Neural cell (in vitro differentiated cells): ENCODE data around the gene POM121L12. TPM values are rescaled to one million over a fixed set of nuclear protein-coding genes. Genes with fewer than 3 reads are reported as not detected.

Experiments used
- H2AFZ ChIP-seq: fragments of 200-600, 300-800 bp; sonication (generic), shearing (Covaris generic); 2 replicates; pipeline ENCODE4 v1.6.0; 2014; ENCODE audit warnings: low read depth, mild to moderate bottlenecking, antibody characterized with exemption, low read length, moderate library complexity
- H3F3A ChIP-seq: fragments of 200-600 bp; shearing (Covaris generic); 2 replicates; pipeline ENCODE4 v1.6.1; 2016; ENCODE audit warnings: mild to moderate bottlenecking, moderate library complexity, mixed read lengths, antibody characterized with exemption, low read length; ENCODE audit not compliant: insufficient read depth, poor library complexity, severe bottlenecking
- H3K27ac ChIP-seq: fragments of 200-600, 300-800 bp; sonication (generic), shearing (Covaris generic); 2 replicates; pipeline ENCODE4 v1.5.1; 2014; ENCODE audit warnings: mild to moderate bottlenecking, low read length, moderate library complexity
- H3K27me3 ChIP-seq: fragments of 300-800, 200-600 bp; sonication (generic), shearing (Covaris generic); 2 replicates; pipeline ENCODE4 v1.6.0; 2014; ENCODE audit warnings: mild to moderate bottlenecking, low read depth, low read length, moderate library complexity; ENCODE audit not compliant: insufficient read depth
- H3K36me3 ChIP-seq: fragments of 300-800, 200-600 bp; sonication (generic), shearing (Covaris generic); 2 replicates; pipeline ENCODE4 v1.5.1; 2014; ENCODE audit warnings: mild to moderate bottlenecking, antibody characterized with exemption, low read length, moderate library complexity; ENCODE audit not compliant: insufficient read depth
- H3K4me2 ChIP-seq: fragments of 300-800, 200-600 bp; sonication (generic), shearing (Covaris generic); 2 replicates; pipeline ENCODE4 v1.6.0; 2014; ENCODE audit warnings: mild to moderate bottlenecking, low read length
- H3K4me3 ChIP-seq: fragments of 300-800, 200-600 bp; sonication (generic), shearing (Covaris generic); 2 replicates; pipeline ENCODE4 v1.5.1; 2014; ENCODE audit warnings: mild to moderate bottlenecking, low read length, moderate library complexity
- H3K79me2 ChIP-seq: fragments of 200-600 bp; shearing (Covaris generic); replicated peaks from 2 replicates; pipeline ENCODE4 v1.6.0; 2014; ENCODE audit warnings: mild to moderate bottlenecking, low read length, moderate library complexity; ENCODE audit not compliant: insufficient read depth
- H3K9ac ChIP-seq: fragments of 300-800, 200-600 bp; sonication (generic), shearing (Covaris generic); 2 replicates; pipeline ENCODE4 v1.6.1; 2016; ENCODE audit warnings: mild to moderate bottlenecking, low read length, mixed read lengths
- H3K9me2 ChIP-seq: fragments of 200-600 bp; shearing (Covaris generic); 2 replicates; pipeline ENCODE4 v1.6.1; 2016; ENCODE audit warnings: mild to moderate bottlenecking, low read length, mixed read lengths; ENCODE audit not compliant: insufficient read depth
- H3K9me3 ChIP-seq: fragments of 200-600, 300-800 bp; sonication (generic), shearing (Covaris generic); 2 replicates; pipeline ENCODE4 v1.6.1; 2016; ENCODE audit warnings: mild to moderate bottlenecking, mixed run types, low read length, moderate library complexity, mixed read lengths
- H4K20me1 ChIP-seq: fragments of 200-600 bp; shearing (Covaris generic); 2 replicates; pipeline ENCODE4 v1.6.1; 2016; ENCODE audit warnings: mild to moderate bottlenecking, mixed run types; ENCODE audit not compliant: insufficient read depth
- EZH2 ChIP-seq: fragments of 200-600, 300-800 bp; shearing (Covaris generic), sonication (generic); IDR thresholded peaks from 2 replicates; pipeline ENCODE4 v1.6.1; 2014; ENCODE audit warnings: antibody characterized with exemption, low read length, borderline replicate concordance, mild to moderate bottlenecking; ENCODE audit not compliant: insufficient read depth, poor library complexity, severe bottlenecking
- MXI1 ChIP-seq: fragments of 450-650 bp; conservative IDR thresholded peaks from 2 replicates; pipeline ENCODE4 v1.6.1; 2014; ENCODE audit warnings: antibody characterized with exemption, mild to moderate bottlenecking; ENCODE audit not compliant: poor library complexity, severe bottlenecking
- POLR2AphosphoS5 ChIP-seq: IDR thresholded peaks from 2 replicates; pipeline ENCODE4 v1.6.1; 2012
- RAD21 ChIP-seq: fragments of 450-650 bp; conservative IDR thresholded peaks from 2 replicates; pipeline ENCODE4 v1.6.1; 2014; ENCODE audit warnings: antibody characterized with exemption, mild to moderate bottlenecking, moderate library complexity
- SMC3 ChIP-seq: fragments of 450-650 bp; conservative IDR thresholded peaks from 2 replicates; pipeline ENCODE4 v1.6.1; 2014; ENCODE audit warnings: antibody characterized with exemption, mild to moderate bottlenecking, moderate library complexity; ENCODE audit not compliant: poor library complexity
- TAF1 ChIP-seq: IDR thresholded peaks from 2 replicates; pipeline ENCODE4 v1.6.1; 2012; ENCODE audit warnings: low read depth
- polyA plus RNA-seq: library from polyadenylated mRNA; depleted of rRNA; stranded (reverse); fragments of >200 nt; gene quantifications from 2 replicates; pipeline ENCODE4 v1.2.3, GENCODE V29; 2014
- TF ChIP-seq, protein P1 (sequence below): fragments of 450-650 bp; IDR thresholded peaks from 2 replicates; pipeline ENCODE4 v1.5.1; 2014; ENCODE audit warnings: antibody characterized with exemption, mild to moderate bottlenecking, moderate library complexity; ENCODE audit not compliant: poor library complexity, severe bottlenecking
- TF ChIP-seq, protein P2 (sequence below): IDR thresholded peaks from 2 replicates; pipeline ENCODE4 v1.6.1; 2012; ENCODE audit warnings: borderline replicate concordance

The POM121L12 gene
- polyA plus RNA-seq, 1 donor from 2014 or later, result not detected

DNA sequence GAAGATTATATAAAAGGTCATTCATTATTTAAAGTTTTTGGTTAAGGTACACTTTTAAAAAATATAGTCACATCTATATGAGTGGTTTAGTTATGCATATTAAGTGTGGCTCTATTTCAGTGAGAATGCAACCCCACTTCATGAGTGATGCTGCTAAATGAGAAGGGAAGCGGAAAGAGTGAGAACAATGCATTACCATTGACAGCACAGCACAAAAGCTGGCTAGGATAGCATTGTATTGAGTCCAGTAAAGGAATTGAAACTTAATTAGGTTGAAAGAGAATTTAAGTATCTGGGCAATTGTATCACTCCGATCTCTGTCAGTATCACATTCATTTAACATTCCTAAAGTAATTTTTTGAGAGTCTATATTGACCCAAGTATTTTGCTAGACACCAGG, 13.2 kb downstream of the POM121L12 start:
- TF ChIP-seq POLR2AphosphoS5 (no peak), MXI1 (no peak), RAD21 (no peak), EZH2 (no peak), SMC3 (no peak)
- TF ChIP-seq, protein P1, sequence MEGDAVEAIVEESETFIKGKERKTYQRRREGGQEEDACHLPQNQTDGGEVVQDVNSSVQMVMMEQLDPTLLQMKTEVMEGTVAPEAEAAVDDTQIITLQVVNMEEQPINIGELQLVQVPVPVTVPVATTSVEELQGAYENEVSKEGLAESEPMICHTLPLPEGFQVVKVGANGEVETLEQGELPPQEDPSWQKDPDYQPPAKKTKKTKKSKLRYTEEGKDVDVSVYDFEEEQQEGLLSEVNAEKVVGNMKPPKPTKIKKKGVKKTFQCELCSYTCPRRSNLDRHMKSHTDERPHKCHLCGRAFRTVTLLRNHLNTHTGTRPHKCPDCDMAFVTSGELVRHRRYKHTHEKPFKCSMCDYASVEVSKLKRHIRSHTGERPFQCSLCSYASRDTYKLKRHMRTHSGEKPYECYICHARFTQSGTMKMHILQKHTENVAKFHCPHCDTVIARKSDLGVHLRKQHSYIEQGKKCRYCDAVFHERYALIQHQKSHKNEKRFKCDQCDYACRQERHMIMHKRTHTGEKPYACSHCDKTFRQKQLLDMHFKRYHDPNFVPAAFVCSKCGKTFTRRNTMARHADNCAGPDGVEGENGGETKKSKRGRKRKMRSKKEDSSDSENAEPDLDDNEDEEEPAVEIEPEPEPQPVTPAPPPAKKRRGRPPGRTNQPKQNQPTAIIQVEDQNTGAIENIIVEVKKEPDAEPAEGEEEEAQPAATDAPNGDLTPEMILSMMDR, result no peak
- TF ChIP-seq, protein P2, sequence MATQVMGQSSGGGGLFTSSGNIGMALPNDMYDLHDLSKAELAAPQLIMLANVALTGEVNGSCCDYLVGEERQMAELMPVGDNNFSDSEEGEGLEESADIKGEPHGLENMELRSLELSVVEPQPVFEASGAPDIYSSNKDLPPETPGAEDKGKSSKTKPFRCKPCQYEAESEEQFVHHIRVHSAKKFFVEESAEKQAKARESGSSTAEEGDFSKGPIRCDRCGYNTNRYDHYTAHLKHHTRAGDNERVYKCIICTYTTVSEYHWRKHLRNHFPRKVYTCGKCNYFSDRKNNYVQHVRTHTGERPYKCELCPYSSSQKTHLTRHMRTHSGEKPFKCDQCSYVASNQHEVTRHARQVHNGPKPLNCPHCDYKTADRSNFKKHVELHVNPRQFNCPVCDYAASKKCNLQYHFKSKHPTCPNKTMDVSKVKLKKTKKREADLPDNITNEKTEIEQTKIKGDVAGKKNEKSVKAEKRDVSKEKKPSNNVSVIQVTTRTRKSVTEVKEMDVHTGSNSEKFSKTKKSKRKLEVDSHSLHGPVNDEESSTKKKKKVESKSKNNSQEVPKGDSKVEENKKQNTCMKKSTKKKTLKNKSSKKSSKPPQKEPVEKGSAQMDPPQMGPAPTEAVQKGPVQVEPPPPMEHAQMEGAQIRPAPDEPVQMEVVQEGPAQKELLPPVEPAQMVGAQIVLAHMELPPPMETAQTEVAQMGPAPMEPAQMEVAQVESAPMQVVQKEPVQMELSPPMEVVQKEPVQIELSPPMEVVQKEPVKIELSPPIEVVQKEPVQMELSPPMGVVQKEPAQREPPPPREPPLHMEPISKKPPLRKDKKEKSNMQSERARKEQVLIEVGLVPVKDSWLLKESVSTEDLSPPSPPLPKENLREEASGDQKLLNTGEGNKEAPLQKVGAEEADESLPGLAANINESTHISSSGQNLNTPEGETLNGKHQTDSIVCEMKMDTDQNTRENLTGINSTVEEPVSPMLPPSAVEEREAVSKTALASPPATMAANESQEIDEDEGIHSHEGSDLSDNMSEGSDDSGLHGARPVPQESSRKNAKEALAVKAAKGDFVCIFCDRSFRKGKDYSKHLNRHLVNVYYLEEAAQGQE, result no peak
- Histone ChIP-seq H3K27me3 (no peaks in the 10 kb centered on the region), H3K79me2 (no peaks in the 10 kb centered on the region), H3K9ac (no peak overlapping the region), H3K9me3 (no peaks in the 10 kb centered on the region), H2AFZ (no peak overlapping the region), H3K27ac (no peak overlapping the region), H3K9me2 (no peaks in the 10 kb centered on the region), H3K4me3 (no peak overlapping the region), H3K4me2 (no peak overlapping the region), H4K20me1 (no peaks in the 10 kb centered on the region), H3F3A (no peaks in the 10 kb centered on the region), H3K36me3 (no peaks in the 10 kb centered on the region)

DNA sequence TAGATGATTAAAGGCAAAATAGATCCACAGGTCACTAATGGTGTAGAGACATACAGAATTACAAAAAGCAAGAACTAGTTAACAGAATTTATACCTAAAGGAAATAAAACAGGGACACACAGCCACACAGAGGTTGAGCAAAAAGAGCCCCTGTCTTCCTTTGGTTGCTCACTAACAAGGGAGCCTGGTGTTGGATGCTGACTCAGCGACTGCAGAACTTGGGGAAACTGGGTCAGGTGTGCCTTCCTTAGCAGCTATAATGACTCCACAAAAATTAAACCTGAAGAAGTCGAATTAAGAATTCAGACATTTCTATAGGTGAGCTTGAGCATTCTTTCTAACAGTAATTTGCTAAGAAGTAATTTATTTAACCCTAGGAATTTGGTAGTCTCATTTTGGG, 15.0 kb downstream of the POM121L12 start:
- H3K36me3 ChIP-seq, result no peaks in the 10 kb centered on the region
- H3F3A ChIP-seq, result no peaks in the 10 kb centered on the region
- H3K4me3 ChIP-seq, result no peak overlapping the region
- H4K20me1 ChIP-seq, result no peaks in the 10 kb centered on the region
- no peak overlapping the region for H3K9ac ChIP-seq
- H3K9me2 ChIP-seq, result no peaks in the 10 kb centered on the region
- no peak overlapping the region for H3K27ac ChIP-seq
- H3K79me2 ChIP-seq, result no peaks in the 10 kb centered on the region
- TF ChIP-seq, protein P2, result no peak
- TF ChIP-seq SMC3 (no peak), POLR2AphosphoS5 (no peak), TAF1 (no peak)
- no peaks in the 10 kb centered on the region for H3K27me3 ChIP-seq
- no peak overlapping the region for H3K4me2 ChIP-seq
- no peak overlapping the region for H2AFZ ChIP-seq
- H3K9me3 ChIP-seq, result no peaks in the 10 kb centered on the region
